Umbilical cord (tissue), 2 donors: Measurements from ENCODE around the gene NPFFR1. TPM values are rescaled to one million over a fixed set of nuclear protein-coding genes. Genes with fewer than 3 reads are reported as not detected.
"Not testable (repeated sequence)": the region's sequence is repeated elsewhere in the genome, so short reads cannot be mapped to it uniquely, and the experiment has no call there.

Source experiments
- DNase-seq: peaks from one replicate; pipeline ENCODE4 v3.0.0-alpha.2; 2015; ENCODE audit warnings: low spot score
- total RNA-seq: library from RNA; depleted of rRNA; stranded (reverse); fragments of >200 nt; gene quantifications from one replicate; pipeline ENCODE4 v1.2.3, GENCODE V29; 2014; ENCODE audit warnings: low replicate concordance; ENCODE audit not compliant: insufficient read depth

NPFFR1 gene
- total RNA-seq, 1 donor from 2014 or later = 1.2 TPM

GRCh38 chr10:70223728-70224127, 60.1 kb downstream of the NPFFR1 start:
- no peak for DNase-seq

GRCh38 chr10:70222811-70223447, 60.9 kb downstream of the NPFFR1 start:
- DNase-seq = not testable (repeated sequence)

- DNase-seq = peak; percentile 36
Observed at GRCh38 chr10:70222340-70222794, 61.4 kb downstream of the NPFFR1 start.

GRCh38 chr10:70221030-70221429, 62.8 kb downstream of the NPFFR1 start:
- DNase-seq = no peak

GRCh38 chr10:70212879-70213278, 70.9 kb downstream of the NPFFR1 start:
- no peak for DNase-seq

GRCh38 chr10:70212277-70212676, 71.5 kb downstream of the NPFFR1 start:
- no peak for DNase-seq

- DNase-seq = no peak
Observed at GRCh38 chr10:70206762-70207161, 77.0 kb downstream of the NPFFR1 start.

GRCh38 chr10:70201105-70201504, 82.7 kb downstream of the NPFFR1 start:
- DNase-seq = no peak

GRCh38 chr10:70198696-70199466, 84.9 kb downstream of the NPFFR1 start:
- no peak for DNase-seq

Other genes starting within 250 kb of the NPFFR1 start
- 10.4 TPM for gene MACROH2A2, start 231.2 kb downstream of the NPFFR1 start, total RNA-seq
- gene AIFM2, start 151.2 kb downstream of the NPFFR1 start, total RNA-seq = 2.6 TPM
- gene TYSND1, start 137.3 kb downstream of the NPFFR1 start, total RNA-seq = 7.5 TPM
- 303 TPM for gene SAR1A, start 113.5 kb downstream of the NPFFR1 start, total RNA-seq
- 134 TPM for gene PPA1, start 50.6 kb downstream of the NPFFR1 start, total RNA-seq
- 5.5 TPM for gene LRRC20, start 98.6 kb upstream of the NPFFR1 start, total RNA-seq
- 30.8 TPM for gene EIF4EBP2, start 120.1 kb upstream of the NPFFR1 start, total RNA-seq
- 4.6 TPM for gene NODAL, start 157.7 kb upstream of the NPFFR1 start, total RNA-seq
- gene PALD1, start 194.8 kb upstream of the NPFFR1 start, total RNA-seq = 4.8 TPM